ENCODE data around the gene CYCS.
A peak's percentile ranks its signal among the peaks of the same experiment; 100 is the strongest.
"Not testable (repeated sequence)": the region's sequence is repeated elsewhere in the genome, so short reads cannot be mapped to it uniquely, and the experiment has no call there.

CYCS gene

DNA sequence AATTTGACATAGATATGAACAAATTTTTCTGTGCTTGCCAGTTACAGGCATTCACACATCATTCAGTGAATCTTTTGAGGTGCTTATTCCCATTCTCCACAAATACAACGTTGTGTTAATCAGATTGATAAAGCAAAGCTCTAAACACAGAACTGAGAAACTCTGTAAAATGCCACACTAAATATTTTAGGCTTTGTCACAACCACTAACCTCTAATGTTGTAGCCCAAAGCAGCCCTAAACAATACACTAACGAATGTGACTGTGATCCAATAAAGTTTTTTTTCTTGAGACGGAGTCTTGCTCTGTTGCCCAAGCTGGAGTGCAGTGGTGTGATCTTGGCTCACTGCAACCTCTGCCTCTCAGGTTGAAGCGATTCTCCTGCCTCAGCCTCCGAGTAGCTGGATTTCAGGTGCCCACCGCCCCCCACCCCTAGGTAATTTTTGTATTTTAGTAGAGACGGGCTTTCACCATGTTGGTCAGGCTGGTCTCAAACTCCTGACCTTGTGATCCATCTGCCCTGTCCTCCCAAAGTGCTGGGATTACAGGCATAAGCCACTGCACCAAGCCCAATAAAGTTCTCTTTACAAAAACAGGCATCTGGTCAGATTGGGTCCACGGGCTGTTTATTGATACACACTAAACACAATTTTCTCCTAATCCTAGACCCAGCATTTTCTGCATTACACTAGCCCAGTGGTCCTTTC, 6.9 kb downstream of the CYCS start:
- DNase-seq (ENCODE audit: low read depth) = no peak

DNA sequence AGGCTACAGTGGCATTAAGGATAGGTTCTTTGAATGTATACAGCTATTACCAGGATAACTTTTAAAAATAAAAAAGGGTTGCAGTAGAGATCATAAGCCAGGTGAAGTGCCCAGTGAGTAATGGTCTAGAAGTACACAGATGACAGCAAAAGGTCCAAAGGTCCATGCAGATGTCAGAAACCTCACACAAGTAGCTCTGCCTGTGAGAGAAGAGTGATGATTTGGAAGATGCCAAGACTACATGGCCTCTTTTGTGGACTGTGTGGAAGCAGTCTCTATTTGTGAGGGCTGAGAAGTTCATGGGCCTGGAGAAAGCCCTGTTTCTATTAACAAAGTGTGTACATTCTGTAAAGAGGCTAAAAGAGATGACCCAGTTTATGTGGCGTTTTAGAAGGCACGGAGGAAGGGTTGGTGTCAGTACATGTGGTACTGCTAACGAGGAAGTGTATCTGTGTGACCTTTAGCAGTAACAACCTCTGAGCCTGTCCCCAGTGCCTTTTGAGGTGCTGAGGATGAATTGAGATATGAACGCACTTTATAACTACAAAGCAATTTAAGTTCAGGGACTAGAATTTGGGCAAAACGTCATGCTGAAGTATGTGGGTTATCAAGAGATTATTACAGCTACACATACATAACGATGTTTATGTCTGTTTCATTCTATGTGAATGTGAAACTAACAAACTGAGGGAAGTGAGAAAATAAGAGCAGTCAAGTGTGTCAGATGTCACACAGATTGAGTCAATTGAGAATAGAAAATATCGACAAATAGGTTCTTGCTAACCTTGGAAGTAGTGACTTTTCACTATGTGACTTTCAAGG, 7.6 kb downstream of the CYCS start:
- no peak for DNase-seq (ENCODE audit: low read depth)

DNA sequence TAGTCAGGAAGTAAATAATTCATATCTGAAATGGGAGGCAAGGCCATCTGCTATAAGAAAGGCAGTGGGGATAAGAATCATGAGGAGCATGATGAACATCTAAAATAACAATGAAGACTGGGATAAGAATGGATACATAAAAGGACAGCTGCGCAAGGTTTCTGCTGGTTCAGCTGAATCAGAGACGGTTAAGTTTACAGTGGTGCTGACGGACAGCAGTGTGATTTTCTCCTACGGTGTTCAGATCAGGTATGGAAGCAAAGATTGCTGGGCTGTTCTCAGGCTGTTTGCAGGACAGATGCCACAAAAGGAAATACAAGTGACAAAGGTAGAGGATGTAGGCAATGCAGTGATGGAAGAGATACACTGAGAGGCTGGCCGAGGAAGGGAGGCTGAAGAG, 8.4 kb downstream of the CYCS start:
- DNase-seq (ENCODE audit: low read depth) = no peak

DNA sequence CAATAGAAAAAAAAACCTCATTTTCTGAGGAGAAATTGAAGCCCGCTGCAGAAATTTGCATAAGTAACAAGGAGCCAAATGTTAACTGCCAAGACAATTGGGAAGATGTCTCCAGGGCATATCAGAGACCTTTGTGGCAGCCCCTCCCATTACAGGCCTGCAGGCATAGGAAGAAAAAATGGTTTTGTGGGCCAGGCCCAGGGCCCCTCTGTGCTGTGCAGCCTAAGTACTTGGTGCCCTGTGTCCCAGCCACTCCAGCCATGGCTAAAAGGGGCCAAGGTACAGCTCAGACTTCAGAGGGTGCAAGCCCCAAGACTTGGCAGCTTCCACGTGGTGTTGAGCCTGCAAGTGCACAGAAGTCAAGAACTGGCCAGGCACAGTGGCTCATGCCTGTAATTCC, 14.5 kb downstream of the CYCS start:
- not testable (repeated sequence) for DNase-seq (ENCODE audit: low read depth)

DNA sequence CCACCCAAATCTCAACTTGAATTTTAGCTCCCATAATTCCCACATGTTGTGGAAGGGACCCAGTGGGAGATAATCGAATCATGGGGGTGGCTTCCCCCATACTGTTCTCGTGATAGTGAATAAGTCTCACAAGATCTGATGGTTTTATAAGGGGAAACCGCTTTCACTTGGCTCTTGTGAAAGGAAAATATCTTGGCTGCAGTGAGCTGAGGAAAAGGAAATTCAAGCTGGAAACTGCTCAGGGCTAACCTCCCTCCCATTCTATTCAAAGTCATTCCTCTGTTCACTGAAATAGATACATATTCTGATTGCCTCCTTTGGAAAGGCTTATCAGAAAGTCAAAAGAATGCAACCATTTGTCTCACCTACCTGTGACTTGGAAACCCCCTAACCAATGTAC, 15.8 kb downstream of the CYCS start:
- no peak for DNase-seq (ENCODE audit: low read depth)

DNA sequence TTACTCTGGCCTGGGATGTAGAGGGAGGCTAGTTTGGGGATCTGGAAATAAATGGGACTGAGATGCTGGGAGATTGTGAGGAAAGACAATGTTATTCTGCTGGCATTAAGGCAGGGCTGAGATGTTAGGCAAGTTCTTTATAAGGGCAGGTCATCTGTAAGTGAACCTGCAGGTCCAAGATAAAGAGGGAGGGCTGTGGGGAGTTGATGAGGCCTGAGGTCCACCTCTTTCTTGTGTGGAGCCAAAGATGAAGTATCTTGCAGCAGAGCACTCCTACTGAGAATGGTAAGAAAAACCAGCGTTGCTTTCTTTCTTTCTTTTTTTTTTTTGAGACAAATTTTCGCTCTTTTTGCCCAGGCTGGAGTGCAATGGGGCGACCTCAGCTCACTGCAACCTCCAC, 19.1 kb downstream of the CYCS start:
- DNase-seq (ENCODE audit: low read depth) = no peak

DNA sequence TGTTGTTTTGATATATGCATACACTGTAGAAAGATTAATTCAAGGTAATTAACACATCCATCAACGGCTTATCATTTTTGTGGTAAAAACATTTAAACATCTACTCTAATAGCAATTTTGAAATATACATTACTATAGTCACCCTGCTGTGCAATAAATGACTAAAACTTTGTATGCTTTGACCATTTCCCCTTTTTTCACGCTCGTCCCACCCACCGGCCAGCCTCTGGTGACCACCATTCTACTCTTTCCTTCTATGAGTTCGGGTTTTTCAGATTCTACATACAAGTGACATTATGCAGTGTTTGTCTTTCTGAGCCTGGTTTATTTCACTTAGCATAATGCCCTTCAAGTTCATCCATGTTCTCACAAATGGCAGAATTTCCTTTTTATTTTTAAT, 21.3 kb downstream of the CYCS start:
- DNase-seq (ENCODE audit: low read depth) = no peak

DNA sequence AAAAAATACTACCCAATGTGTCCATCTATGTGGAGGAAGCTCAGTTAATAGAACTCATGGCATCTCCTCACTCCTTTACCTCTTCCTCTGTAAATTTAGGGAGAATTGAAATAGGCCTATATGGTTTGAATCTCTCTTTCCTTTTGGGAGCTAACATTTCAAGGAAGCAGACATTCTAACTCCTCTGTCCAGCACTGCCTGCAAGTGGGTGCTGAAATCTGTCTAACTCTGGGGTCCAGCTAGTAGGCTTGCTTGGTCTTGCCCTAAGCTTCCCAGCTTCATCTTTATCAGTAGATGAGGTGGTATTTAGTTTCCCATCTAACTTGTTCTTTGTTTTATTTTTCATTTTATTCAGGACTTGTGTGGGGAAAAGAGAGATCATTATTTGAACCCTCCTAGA, 23.2 kb downstream of the CYCS start:
- no peak for DNase-seq (ENCODE audit: low read depth)

DNA sequence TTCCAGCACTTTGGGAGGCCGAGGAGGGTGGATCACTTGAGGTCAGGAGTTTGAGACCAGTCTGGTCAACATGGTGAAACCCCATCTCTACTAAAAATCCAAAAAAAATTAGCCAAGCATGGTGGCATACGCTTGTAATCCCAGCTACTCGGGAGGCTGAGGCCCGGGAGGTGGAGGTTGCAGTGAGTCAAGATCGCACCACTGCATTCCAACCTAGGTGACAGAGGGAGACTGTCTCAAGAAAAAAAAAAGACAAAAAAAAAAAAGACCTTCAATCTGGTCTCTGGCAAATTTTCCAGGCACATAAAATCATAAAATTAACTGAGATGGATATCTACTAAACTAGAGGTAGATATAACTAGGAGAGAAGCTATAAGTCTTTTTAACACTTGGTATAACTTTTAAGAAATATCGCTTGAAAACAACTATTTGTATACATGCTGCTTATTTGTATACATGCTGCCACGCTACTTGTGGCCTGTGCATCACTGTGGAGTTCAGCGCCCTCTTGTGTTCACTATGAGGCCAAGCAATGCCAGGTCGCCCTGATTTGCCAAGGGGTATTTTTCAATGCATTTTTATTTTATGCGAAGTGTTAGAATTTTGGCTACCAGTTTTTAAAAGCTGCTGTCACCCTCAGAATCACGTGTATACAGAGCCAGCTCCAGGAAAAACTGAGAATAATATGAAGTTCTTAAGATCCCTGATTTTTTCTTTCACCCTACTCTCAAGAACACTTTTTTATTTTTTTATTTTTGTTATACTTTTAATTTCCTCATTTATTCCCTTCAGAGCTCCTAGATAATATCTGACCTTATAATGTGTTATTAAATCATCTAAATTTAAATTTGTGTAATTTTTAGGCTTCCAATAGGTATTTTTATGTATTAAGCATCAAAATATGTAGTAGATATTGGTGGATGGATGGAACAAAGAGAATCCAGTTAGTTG, 26.7 kb downstream of the CYCS start:
- no peak for DNase-seq (ENCODE audit: low read depth)

DNA sequence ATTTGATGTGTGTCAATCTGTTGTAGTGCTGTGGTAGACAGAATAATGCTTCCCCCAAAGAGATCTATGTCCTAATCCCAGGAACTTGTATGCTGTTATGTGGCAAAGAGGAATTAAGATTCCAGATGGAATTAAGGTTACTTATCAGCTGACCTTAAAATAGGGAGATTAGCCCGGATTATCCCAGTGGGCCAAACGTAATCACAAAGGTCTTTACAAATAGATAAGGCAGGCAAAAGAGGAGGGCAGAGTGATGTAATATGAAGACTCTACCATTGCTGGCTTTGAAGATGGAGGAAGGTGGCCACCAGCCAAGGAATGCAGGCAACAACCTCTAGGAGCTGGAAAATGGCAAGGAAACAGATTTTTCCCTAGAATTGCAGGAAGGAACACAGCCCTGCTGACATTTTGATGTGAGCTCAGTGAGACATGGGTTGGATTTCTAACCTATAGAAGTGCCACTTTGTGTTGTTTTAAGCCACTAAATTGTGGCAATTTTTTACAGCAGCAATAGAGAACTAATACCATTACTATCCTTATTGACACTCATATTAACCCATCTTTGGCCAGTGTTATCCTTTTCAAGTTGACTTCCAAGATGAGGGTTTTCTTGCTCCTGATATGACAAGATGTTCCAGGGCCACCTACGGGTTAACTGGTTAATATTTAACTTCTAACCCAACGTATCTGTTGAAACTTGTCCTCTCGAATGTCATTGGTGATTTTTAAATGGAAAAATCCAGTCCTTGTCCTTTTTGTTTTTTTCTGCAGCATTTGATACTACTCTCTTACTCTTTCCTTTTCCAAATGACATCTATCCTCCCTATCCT, 29.3 kb downstream of the CYCS start:
- no peak for DNase-seq (ENCODE audit: low read depth)

DNA sequence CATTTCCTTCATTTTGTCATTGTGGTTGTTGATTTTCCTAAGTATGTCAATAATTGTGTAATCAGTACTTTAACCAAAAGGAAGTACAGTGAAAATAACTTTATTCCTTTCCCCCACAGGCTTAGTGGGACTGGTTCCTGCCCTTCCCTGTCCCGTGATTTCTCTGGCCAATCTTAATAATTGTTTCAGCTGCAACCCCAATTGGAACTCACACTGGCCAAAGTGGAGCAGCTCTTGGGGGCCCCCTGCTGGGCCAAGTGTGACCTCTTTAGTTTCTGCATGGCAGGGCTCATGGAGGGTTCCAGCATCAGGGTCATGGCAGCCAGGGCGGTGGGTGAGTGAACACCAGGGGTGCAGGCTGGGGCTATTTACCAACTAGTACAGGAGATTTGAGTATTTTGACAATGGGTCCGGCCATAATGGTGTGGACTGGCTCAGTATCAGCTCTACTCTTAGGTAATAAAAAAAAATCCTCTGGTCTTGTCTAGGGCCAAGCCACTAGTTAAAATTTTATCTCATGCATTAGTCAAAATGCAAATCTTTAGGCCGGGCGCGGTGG, 31.7 kb downstream of the CYCS start:
- DNase-seq (ENCODE audit: low read depth) = peak; percentile 75

DNA sequence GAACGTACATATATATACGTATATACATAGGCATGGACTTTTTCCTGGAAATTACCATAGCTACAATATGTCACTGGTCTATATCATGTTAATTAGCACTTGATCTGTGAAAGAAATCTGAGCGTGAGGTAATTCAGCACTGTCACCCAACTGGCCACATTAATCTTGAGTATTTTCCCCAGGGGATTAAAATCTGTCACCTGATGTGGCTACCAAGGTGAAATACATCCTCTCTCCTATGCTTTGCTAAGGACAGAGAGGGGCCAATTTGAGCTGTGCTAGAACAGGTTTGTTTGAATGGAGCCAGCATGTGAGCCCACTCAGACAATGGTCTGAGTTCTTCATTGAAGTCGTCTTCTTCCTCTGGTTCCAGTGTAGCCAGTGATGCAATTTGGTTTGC, 33.3 kb downstream of the CYCS start:
- no peak for DNase-seq (ENCODE audit: low read depth)

DNA sequence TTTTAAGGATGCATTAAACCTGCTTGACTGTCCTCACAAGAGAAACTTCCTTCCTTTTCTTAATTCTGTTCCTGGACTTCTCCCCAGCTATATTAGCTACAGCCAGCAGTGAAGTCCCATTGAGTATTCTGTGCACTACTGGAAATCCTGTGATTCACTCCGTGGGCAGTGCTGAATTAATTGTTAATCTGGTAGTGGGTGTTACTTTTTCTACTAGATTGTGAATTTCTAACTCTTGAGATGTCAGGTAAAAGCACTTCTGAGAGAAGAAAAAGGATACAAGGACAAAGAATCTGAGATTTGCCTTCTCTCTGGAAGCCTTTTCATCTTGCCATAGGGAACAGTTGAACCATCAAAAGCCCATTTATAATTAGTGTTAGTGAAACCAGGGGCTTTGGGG, 33.9 kb downstream of the CYCS start:
- no peak for DNase-seq (ENCODE audit: low read depth)

DNA sequence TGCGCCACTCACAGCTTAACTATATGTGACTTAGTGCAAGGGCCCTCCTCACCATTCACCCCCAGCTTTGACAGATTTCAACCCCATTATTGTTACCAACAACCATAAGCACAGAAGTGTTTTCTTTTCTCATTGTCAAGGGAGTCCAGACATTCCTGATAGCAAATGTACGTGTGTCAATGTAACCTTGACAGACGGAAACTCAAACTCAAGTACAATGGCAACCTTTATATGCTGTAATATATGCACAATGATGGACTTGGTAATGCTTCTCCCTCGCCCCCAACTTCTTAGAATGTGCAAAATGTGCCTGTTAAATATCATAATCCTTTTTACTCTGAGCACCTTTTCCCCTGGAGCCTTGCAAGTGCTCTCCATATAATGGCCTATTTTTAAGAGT, 34.7 kb downstream of the CYCS start:
- no peak for DNase-seq (ENCODE audit: low read depth)

DNA sequence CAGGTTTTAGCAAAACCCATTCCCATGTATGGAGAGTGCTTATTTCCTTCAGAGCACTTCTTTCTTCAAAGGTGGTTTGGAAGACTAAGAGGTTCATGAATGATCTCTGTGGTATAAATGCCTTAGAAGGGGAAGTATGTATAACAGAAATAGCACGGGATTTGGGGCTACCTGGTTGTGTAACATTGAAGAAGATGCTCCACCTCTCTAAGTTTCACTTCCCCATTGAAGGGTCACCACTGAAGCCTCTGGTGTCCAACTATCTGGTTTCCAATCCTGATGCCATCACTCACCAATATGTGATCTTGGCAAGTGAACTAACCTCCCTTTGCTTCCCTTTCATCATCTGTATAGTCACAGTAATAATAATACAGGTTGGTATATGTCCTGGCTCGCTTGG, 37.2 kb downstream of the CYCS start:
- DNase-seq (ENCODE audit: low read depth) = no peak

DNA sequence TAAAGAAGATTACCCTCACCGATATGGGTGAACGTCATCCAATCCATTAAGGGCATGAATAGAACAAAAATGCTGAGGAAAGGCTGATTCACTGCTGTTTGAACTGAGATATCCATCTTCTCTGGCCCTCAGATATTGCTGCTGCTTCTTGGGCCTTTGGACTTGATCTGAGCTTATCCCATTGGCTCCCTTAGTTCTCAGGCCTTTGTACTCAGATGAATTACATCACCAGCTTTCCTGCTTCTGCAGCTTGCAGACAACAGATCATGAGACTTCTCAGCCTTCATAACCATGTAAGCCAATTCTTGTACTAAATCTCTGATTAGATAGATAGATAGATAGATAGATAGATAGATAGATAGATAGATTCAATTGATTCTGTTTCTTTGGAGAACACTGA, 40.2 kb downstream of the CYCS start:
- DNase-seq (ENCODE audit: low read depth) = no peak

DNA sequence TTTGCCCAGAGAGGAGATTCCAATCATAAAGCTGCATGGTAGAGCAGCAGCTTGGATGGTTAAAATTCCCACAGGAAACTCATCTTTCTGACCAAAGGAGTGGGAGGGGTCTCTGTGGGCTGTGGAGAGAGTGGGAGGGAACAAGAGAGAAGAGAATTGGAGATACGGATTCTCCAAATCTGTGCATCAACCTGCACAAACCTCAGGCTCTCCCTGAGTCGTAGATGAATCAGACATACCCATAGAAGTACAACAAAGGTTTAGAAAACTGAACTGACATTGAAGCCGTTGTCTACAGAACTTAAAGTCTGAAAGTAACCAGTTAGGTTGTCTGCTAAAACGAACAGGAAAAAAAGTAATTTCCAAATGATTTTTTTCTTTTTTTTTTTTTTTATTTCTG, 41.9 kb downstream of the CYCS start:
- no peak for DNase-seq (ENCODE audit: low read depth)

DNA sequence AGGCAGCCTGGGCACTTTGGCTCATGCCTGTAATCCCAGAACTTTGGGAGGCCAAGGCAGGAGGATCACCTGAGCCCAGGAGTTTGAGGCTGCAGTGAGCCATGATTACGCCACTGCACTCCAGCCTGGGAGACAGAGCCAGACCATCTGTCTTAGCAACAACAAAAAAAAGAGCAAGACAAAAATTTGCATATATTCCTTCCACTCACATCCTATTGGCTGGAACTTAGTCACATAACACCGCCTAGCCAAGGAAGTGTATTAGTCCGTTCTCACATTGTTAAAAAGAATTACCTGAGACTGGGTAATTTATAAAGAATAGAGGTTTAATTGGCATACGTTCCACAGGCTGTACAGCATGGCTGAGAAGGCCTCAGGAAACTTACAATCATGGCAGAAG, 43.0 kb downstream of the CYCS start:
- DNase-seq (ENCODE audit: low read depth) = not testable (repeated sequence)

DNA sequence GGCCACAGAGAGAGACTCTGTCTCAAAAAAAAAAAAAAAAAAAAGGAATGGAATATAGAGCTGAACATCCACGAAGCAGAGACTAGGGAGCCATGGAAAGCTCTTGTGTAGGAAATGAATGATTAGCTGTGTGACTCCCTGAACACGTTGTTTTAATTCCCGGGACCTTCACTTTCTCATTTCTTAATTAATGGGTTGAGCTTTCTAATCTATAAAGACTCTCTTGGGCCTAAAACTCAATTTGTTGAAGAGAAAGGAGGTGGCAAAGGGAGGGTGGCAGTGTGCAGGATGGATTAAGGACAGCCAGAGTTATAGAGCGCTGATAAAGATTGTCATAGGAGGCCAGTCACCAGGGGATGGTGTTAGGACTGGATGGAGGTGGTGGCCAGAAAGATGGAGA, 48.0 kb downstream of the CYCS start:
- no peak for DNase-seq (ENCODE audit: low read depth)

DNA sequence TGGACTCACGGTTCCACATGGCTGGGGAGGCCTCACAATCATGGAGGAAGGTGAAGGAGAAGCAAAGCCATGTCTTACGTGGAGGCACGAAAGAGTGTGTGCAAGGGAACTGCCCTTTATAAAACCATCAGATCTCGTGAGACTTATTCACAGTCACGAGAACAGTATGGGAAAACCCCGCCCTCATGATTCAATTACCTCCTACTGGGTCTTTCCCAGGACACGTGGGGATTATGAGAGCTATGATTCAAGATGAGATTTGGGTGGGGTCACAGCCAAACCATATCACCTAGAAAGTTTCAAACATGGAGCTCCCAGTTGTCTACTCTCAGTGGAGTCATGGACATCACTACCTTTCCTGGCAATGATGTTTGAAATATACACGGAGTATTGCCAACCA, 49.6 kb downstream of the CYCS start:
- DNase-seq (ENCODE audit: low read depth) = no peak

DNA sequence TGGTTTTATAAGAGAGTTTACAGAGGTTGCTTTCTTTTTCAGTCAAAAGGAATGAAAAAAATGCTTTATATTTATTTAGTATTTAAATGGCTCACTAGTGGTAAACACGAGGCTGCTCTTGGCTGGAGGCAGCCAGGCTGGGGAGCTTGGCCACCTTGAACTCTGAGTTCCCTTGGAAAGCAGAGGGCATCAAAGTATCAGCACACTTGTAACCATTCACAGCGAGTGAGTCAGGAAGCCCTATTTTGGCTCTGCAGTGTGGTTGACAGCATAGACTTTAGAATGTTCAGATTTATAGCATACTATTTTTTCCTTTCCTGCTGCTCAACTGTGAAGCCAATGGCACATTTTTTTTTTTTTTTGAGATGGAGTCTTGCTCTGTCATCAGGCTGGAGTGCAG, 51.6 kb downstream of the CYCS start:
- no peak for DNase-seq (ENCODE audit: low read depth)

Data from stimulated activated CD8-positive, alpha-beta memory T cell treated with anti-CD3 and anti-CD28 coated beads, Interleukin-4, amount 100 ng/mL, for 24 hours (primary cell).